ENCODE results near the gene PDXDC1. TPM values are rescaled to one million over a fixed set of nuclear protein-coding genes. Genes with fewer than 3 reads are reported as not detected.
"Not testable (repeated sequence)": the region's sequence is repeated elsewhere in the genome, so short reads cannot be mapped to it uniquely, and the experiment has no call there.

Gene PDXDC1
- total RNA-seq, 1 donor from 2014 or later: 71.3 TPM

GRCh38 chr16:15148831-15149230, 174.0 kb downstream of the PDXDC1 start:
- not testable (repeated sequence) for DNase-seq (ENCODE audit: extremely low read depth, low read depth, low spot score)

GRCh38 chr16:15149260-15149659, 174.4 kb downstream of the PDXDC1 start:
- DNase-seq (ENCODE audit: extremely low read depth, low read depth, low spot score): not testable (repeated sequence)

- not testable (repeated sequence) for DNase-seq (ENCODE audit: extremely low read depth, low read depth, low spot score)
These were observed 179.2 kb downstream of the PDXDC1 start for GRCh38 chr16:15154005-15154404.

- peak; percentile 18 for DNase-seq (ENCODE audit: extremely low read depth, low read depth, low spot score)
These were observed 180.1 kb downstream of the PDXDC1 start for GRCh38 chr16:15154650-15155562.

- DNase-seq (ENCODE audit: extremely low read depth, low read depth, low spot score): not testable (repeated sequence)
These were observed 182.8 kb downstream of the PDXDC1 start for GRCh38 chr16:15157644-15158043.

- DNase-seq (ENCODE audit: extremely low read depth, low read depth, low spot score): not testable (repeated sequence)
These were observed 184.8 kb downstream of the PDXDC1 start for GRCh38 chr16:15159671-15160070.

GRCh38 chr16:15160571-15160970, 185.7 kb downstream of the PDXDC1 start:
- not testable (repeated sequence) for DNase-seq (ENCODE audit: extremely low read depth, low read depth, low spot score)

- not testable (repeated sequence) for DNase-seq (ENCODE audit: extremely low read depth, low read depth, low spot score)
These were observed 188.2 kb downstream of the PDXDC1 start for GRCh38 chr16:15163055-15163454.

GRCh38 chr16:15166177-15166576, 191.4 kb downstream of the PDXDC1 start:
- DNase-seq (ENCODE audit: extremely low read depth, low read depth, low spot score): not testable (repeated sequence)

- not testable (repeated sequence) for DNase-seq (ENCODE audit: extremely low read depth, low read depth, low spot score)
These were observed 193.5 kb downstream of the PDXDC1 start for GRCh38 chr16:15168303-15168702.

- DNase-seq (ENCODE audit: extremely low read depth, low read depth, low spot score): not testable (repeated sequence)
These were observed 194.3 kb downstream of the PDXDC1 start for GRCh38 chr16:15168953-15169652.

GRCh38 chr16:15179909-15180308, 205.1 kb downstream of the PDXDC1 start:
- not testable (repeated sequence) for DNase-seq (ENCODE audit: extremely low read depth, low read depth, low spot score)

- DNase-seq (ENCODE audit: extremely low read depth, low read depth, low spot score): not testable (repeated sequence)
These were observed 206.1 kb downstream of the PDXDC1 start for GRCh38 chr16:15180946-15181345.

- DNase-seq (ENCODE audit: extremely low read depth, low read depth, low spot score): not testable (repeated sequence)
These were observed 209.2 kb downstream of the PDXDC1 start for GRCh38 chr16:15184000-15184399.

Other genes with a start within 250 kb of the PDXDC1 start
- 0.47 and 5.0 TPM in 2 replicates for gene NPIPA2, start 232.5 kb upstream of the PDXDC1 start, total RNA-seq
- 152 and 196 TPM in 2 replicates for gene NOMO1, start 141.3 kb upstream of the PDXDC1 start, total RNA-seq
- gene NPIPA1, start 37.6 kb upstream of the PDXDC1 start, total RNA-seq: 21.6 and 34.2 TPM in 2 replicates
- 109 and 117 TPM in 2 replicates for gene NTAN1, start 81.0 kb downstream of the PDXDC1 start, total RNA-seq
- 24.3 and 28.3 TPM in 2 replicates for gene RRN3, start 119.2 kb downstream of the PDXDC1 start, total RNA-seq

Data from glomerular endothelial cell (primary cell).